ENCODE results near the gene ABCA7.

ABCA7 gene

GRCh38 chr19:1041272-1041834, 1.4 kb downstream of the ABCA7 start:
- TF ChIP-seq CTCF (conservative IDR thresholded peaks at IDR 0.05) = no peak
- peak overlapping the region; percentile 72 for H3K27ac ChIP-seq

- no peak for TF ChIP-seq CTCF (conservative IDR thresholded peaks at IDR 0.05)
- H3K27ac ChIP-seq = peak overlapping the region; percentile 72
Measured at GRCh38 chr19:1041835-1042685, 2.2 kb downstream of the ABCA7 start.

- peak overlapping the region; percentile 72 for H3K27ac ChIP-seq
Measured at GRCh38 chr19:1042689-1043511, 3.0 kb downstream of the ABCA7 start.

GRCh38 chr19:1045247-1045603, 5.3 kb downstream of the ABCA7 start:
- H3K27ac ChIP-seq = no peak overlapping the region
- no peak for TF ChIP-seq CTCF (conservative IDR thresholded peaks at IDR 0.05)

More at GRCh38 chr19:1042689-1043511, 3.0 kb downstream of the ABCA7 start:
- TF ChIP-seq CTCF (conservative IDR thresholded peaks at IDR 0.05) = no peak; the same call in 1 of the 2 replicates

- no peak for TF ChIP-seq CTCF (conservative IDR thresholded peaks at IDR 0.05)
- H3K27ac ChIP-seq = no peak overlapping the region
Measured at GRCh38 chr19:1046117-1046626, 6.3 kb downstream of the ABCA7 start.

GRCh38 chr19:1046836-1047695, 7.2 kb downstream of the ABCA7 start:
- TF ChIP-seq CTCF (conservative IDR thresholded peaks at IDR 0.05) = no peak
- H3K27ac ChIP-seq = no peak overlapping the region
